ENCODE data around the gene GJE1.
"Not testable (repeated sequence)": the region's sequence is repeated elsewhere in the genome, so short reads cannot be mapped to it uniquely, and the experiment has no call there.

GJE1 gene, protein sequence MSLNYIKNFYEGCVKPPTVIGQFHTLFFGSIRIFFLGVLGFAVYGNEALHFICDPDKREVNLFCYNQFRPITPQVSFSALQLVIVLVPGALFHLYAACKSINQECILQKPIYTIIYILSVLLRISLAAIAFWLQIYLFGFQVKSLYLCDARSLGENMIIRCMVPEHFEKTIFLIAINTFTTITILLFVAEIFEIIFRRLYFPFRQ

DNA sequence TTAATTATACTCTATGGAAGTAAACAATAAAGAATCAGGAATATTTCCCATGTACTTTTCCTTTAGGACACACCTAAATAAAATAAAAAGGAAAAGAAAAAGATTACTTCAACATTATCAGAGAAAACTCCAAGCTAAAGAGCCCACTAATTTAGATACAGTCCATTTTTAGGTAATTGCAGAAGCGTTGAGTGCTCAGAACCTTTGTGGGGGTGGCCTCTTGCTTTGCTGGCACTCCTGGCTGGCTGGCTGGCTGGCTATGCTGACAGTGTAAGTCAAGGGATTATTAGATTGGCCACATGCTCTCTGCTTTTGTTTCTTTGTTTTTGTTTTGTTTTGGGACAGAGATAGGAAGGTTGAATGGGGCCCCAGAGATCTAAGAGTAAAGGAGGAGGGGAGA is at the start of gene GJE1:
GJE1 (plus strand) TSS at position 301 of the 400 bp plus-strand sequence. CDS start 234 bp downstream, outside the sequence.
- no peak for DNase-seq

DNA sequence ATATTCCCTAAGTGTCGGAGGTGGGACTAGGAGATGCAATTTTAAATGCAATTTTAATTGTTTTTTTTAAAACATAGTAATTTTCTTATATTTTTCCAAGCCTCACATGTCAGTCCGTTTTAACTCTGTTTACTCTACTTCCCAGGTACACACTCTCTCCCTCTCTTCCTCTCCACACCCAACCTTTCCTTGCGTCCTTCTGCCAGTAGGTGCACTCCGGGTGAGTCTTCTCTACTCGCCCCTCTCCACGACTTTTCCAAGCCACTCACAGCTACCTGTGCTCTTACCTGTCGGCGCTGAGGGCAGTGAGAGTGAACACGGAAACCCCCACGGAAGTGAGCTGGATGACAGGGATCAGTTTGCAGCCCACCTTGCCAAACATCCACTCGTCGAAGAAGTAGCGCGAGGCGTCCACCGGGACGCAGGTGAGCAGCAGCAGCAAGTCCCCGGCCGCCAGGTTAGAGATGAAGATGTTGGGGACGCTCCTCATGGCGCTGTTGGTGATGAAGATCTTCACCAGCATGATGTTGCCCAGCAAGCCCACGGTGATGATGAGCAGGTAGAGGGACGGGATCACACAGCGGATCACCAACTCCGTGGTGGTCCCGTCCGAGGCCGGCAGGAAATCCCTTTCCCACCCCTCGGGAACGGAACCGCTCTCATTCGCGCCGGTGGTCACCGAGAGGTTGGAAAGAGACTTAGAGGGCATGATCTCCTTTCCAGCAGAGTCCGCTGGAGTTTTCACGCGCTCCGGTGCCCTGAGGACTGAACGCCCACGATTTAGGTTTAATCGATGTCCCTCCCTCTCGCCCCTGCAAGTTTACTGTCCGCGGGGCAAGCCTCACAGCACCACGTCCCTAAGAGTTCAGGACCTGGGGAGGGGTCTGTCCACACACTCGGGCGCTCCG is 44.5 kb upstream of the GJE1 start:
- DNase-seq = no peak

DNA sequence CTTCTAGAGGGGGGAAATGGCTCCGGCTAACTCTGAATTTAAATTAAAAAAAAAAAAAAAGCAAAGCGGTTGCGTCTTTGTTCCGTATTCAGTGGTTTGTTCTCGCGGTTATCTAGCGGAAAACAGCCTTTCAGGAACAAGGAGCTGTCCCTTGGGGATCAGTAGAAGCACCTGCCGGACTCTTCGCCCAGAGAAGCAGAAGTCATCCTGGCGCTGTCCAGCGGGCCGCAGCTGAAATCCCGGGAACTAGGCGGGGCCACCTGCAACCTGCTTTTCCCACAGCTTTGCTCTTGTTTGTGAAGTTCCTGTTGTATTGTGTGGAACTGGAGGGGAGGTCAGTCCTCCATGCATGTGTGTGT is 43.9 kb upstream of the GJE1 start:
- DNase-seq = no peak

DNA sequence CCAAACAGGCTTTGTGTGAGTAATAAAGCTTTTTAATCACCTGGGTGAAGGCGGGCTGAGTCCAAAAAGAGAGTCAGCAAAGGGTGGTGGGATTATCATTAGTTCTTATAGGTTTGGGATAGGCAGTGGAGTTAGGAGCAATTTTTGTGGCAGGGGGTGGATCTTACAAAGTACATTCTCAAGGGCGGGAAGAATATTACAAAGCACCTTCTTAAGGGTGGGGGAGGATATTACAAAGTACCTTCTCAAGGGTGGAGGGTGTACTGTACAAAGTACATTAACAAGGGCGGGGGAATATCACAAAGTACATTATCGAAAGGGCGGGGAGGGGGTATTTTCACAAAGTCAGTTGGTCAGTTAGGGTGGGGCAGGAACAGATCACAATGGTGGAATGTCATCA is 27.9 kb upstream of the GJE1 start:
- DNase-seq = not testable (repeated sequence)

DNA sequence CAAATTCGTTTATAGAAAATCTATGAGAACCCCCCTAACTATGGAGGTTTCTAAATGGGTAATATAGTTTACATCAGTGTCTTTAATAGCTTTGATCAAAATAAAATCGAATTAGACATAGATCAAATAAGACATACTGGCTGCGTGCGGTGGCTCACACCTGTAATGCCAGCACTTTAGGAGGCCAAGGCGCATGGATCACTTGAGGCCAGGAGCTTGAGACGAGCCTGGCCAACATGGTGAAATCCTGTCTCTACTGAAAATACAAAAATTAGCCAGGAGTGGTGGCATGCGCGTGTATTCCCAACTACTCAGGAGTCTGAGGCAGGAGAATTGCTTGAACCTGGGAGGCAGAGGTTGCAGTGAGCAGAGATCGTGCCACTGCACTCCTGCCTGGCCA is 21.9 kb upstream of the GJE1 start:
- not testable (repeated sequence) for DNase-seq

DNA sequence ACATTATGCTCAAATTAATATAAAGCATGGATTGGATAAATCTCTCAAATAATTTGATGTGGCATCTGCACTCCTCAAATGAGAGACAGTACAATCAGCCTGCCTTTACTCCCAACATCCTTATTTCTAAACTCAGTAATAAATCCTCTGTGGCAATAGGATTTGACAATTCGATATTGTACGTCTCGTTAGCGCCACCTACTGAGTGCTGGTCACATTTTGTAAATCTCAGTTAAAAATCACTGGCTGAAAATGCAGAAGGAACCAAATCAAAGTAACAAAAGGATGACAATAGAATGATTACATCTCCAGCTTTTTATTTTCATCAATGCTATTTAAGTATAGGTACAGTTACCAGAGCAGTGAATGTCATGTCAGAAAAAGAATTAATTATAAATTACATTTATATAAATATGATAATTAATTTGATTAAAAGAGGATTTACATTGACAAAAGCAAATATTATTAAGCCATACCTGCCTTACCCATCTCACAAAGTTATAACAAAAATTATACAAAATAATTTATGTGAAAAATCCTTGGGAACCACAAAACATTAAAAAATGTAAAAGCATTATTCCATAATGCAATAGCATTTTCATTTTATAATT is 20.2 kb upstream of the GJE1 start:
- DNase-seq = peak; percentile 80

DNA sequence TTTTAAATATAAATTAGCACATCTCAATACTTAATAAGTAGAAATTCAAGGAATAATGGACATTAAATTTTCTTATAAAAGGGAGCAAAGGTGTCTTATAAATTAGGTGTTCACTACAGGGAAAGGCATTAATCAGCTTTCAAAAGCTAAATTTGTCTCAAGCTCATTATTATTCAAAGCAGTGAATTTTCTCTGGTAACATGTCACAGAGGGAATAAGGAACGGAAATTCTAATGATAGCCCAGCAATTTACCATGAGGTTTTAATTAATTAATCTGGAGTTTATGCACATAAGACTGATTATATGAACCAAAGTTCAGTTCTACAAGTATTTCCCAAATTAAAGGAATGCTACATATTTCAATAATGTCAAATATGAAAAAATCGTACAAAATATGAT is 15.4 kb upstream of the GJE1 start:
- DNase-seq = no peak

DNA sequence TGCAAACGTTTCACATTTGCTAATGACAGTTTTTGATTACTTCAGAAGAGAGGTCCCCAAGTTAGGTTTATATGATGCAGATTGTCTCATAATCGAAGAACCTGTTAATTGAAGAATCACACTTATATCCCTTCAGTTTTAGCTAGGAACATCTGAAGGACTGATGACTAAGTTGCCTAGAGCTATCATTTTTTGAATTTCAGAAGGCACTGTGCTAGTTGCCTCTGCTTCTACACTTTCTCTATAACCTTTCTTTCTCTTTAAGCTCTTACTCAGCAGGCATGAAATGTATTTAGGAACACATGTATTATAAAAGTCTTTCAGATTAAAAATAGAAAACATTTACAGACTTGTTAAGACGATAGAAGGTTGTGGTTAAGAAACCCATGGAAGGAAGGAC is 14.4 kb upstream of the GJE1 start:
- no peak for DNase-seq

DNA sequence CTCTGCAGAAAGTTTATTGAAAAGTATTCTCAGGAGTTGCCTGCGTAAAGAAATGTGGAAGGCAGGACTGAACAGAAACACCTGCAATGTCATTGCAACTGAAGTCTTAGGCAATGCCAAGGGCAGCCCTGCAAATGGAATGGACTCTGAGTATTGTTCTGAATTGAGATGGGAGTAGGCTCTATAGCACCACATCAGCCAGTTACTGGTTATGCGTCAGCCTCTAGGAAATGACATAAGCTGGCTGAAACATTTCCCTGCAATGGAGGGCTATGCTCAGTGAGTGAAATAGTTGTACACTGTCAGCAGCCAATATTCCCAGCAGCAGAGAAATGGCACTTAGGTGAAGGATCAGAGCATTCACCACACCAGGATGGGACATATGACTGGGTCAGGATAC is 13.8 kb upstream of the GJE1 start:
- DNase-seq = no peak

DNA sequence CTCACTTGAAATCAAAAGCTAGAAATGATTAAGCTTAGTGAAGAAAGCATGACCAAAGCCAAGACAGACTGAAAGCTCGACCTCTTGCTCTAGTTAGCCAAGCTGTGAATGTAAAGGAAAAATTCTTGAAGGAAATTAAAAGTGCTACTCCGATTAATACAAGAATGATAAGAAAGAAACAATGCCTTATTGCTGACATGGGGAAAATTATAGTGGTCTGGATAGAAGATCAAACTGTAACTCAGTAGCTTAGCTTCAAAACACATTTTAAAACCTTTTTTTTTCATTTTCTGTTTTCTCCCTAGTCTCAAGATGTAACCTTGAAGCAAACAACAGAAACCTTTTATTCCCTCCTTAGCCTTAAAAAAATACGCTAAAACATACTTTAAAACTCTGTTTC is 11.4 kb upstream of the GJE1 start:
- DNase-seq = no peak

DNA sequence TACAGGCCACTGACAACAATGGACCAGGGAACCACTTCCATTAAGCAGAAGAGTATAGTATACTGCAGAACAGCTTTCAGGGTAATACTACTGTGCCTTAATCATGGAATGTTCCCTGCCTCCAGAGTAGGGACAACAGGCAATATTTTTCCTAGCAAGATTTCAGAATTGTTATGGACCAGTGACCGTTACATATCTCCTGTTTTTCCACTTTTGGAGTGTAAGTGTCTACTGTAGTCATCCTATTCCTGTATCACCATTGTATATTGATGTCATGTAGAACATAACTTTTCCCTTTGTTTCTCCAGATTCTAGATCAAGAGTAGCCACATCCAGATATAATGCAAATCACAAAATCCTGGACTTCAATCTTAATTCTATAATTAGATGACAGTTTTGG is 1.9 kb upstream of the GJE1 start:
- no peak for DNase-seq

DNA sequence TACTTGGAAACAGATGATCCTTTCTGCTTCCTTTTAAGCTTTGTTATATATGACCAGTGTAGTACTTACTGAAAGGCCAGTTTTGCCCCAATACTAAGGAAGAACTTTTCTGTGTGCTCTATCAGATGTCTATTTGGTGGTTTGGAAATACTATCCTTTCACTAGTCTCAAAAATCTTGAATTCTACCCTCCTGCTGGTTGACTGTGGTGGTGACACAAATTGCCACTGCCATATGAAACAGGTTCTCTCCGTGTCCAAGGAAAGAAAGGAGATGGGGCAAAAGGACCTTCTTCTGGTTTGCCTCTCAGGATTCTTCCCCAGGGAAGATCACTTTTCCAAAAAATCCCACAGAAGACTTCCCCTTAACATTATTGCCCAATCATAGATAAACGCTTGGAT is 6.2 kb downstream of the GJE1 start:
- no peak for DNase-seq

DNA sequence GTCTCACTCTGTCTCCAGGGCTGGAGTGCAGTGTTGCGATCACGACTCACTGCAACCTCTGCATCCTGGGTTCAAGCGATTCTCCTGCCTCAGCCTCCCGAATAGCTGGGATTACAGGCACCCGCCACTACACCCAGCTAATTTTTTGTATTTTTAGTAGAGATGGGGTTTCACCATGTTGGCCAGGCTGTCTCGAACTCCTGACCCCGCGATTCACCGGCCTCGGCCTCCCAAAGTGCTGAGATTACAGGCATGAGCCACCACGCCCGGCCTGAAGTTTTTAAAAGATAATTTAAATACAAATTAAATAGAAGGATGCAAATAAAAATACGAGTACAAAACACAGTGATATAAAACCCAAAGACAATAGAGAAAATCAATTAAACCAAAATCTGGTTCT is 8.8 kb downstream of the GJE1 start:
- not testable (repeated sequence) for DNase-seq

DNA sequence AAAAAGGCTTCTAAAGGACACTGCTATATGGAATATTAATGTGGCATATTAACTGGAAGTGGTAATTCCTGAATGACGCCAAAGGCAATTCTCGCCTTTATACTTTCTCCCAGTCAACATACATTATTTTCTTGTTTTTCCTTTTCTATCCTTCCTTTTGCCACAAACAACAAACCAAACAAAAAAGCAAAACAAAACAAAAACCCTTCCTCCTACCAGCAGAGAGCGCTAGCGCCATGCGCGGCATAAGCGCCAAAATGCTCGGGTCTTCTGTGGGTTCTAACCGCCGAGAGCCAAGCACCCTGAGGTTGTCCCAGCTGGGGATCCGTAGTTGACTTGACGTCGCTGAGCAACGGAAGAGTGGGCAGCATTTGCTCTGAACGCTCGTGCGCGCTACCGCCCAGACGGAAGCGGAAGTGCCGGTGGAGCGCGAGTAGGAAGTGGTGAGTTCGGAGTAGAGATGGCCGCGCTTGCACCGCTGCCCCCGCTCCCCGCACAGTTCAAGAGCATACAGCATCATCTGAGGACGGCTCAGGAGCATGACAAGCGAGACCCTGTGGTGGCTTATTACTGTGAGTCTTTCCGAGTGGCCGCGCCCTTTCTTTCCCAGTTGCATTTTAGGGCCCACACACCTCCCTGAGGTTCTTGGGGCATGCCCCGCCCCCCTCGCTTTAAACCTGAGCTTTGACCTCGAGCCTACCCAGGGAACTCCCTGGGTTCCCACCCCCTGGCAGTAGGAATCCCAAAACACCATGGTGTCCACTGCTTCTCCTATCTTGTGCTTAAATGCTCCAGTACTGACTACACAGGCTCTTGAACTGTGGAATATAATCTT is 14.3 kb downstream of the GJE1 start, which contains the start of the genes NMBR and VTA1:
NMBR (minus strand) TSS at position 295 of the 835 bp plus-strand sequence. CDS start 58,464 bp downstream, outside the sequence.
VTA1 (plus strand) TSS at position 436 of the 835 bp plus-strand sequence; CDS start at position 461, 25 bp downstream.
- DNase-seq = peak; percentile 97

DNA sequence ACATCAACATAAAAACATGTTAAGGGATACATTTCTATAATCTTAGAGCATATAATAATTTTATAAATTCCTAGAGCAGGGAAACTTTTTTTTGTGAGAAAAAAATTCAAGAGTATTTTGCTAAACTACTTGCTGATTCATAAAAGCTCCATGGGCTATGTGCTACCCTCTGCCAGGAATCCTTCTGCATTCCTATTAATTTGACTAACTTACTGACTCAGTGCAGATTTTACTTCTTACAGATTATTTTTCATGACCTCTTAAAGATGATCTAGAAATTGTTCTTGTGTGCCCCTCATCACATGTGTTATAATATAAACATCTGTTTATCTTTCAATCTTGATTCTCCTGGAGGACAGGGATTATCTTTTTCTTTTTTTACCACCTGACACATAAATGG is 20.0 kb downstream of the GJE1 start:
- no peak for DNase-seq

DNA sequence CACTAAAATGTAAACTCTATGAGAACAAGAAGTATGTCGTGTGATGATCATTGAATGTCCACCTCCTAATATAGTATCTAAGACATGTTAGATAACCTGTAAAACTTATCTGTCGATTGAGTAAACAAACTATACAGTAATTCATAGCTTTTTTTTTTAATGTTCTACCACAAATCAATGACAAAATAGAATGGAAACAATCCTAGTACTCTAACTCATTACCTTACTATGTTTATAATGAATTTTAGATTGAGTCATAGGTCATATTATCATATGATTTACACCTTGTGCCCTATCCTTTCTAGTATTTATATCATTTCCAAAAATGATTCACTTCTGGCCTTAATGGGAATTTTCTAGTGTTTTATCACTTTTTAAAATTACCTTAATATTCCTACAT is 20.5 kb downstream of the GJE1 start:
- DNase-seq = no peak

DNA sequence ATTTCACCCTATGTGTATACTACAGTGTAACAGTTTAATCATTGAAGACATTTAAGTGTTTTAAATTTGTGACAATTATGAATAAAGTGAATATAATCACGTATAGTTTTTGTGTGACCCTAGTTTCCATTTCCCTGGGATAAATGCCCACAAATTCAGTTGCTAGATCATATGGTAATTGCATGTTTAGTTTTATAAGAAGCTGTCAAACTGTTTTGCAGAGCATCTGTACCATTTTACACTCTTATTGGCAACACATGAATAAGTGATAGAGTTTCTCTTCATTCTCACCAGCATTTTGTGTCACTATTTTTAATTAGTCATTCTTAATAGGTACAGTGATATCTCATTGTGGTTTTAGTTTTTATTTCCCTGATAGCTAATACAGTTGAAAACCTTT is 21.6 kb downstream of the GJE1 start:
- DNase-seq = no peak

DNA sequence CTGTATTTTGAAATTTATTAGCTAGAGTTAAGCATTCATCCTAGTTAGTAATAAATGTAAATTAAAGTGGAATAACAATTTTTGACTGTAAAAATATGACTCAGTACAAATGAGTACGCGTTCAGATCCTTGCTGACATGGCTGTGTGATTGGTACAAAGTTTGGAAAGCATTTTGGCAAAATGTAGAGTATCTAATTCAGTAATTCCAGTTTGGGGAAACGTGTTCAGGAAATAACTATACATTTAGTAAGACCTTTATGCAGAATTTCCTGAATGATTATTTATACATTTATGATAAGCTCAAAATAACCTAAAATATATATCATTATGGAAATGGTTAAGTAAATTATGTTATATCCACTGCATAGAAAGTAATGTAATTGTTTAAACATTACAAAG is 22.4 kb downstream of the GJE1 start:
- DNase-seq = no peak

DNA sequence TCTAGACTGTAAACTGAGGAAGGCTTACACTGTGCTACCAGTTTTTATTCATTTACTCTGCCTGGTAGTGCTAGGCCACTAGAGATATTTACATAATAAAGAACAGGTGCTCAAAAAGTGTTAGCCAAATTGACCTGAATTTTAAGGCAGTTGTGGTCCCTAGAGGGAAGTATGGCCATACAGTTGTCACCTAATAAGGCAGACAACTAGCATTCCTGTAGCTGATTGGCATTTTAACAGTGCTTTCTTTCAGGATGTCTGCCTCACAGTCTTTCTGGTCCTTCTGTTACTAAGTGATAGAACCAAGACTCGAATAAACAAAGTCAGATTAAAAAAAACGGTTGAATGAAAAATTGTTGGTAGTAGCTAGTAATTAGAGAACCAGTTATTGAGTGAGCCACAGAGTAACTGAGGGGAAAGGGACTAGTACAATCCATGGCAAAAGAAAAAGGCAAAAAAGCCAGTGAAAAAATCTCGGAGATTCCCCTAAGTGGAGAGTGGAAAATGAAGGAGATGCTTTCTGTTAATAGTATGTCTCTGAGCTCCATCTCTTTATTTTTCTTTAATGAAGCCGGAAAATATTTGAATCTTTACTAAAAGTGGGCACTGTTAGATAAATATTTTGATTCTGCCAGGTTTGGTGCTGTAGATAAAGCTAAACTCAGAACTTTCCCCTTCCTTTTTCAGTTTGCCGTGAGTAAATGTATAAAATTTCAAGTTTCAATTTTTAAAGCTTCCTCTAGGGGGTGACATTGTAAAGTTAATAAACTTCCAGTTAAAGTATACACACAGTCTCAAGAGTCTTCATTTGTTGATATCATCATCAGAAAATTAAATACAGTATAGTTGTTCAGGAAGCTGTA is 23.4 kb downstream of the GJE1 start:
- DNase-seq = no peak

DNA sequence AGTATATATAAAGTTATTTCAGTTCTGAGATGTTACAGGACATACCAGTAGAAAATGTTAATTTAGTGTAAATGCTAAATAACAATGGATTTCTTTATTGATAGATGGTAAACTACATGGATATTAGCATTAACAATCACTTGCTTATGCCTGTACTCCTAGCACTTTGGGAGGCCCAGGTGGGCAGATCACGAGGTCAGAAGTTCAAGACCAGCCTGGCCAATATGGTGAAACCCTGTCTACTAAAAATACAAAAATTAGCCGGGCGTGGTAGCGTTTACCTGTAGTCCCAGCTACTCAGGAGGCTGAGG is 24.0 kb downstream of the GJE1 start:
- not testable (repeated sequence) for DNase-seq

DNA sequence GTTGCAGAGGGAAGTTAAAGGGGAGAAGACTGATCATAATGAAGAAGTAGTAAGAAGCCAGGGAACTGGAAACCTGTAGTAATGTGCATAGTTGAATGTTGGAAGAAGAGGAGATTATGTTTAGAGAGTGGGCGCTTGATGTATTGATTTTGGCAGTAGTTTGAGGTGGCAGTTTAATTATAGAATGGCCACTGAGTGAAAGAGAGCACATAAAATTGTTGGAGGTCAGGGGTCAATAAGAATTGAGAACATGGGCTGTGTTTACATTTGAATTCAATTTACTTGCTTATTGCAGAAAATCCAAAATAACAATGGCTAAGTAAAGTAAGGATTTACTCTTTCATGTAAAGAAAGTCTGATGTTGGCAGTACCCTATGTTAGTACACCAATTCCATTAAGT is 30.1 kb downstream of the GJE1 start:
- no peak for DNase-seq

DNA sequence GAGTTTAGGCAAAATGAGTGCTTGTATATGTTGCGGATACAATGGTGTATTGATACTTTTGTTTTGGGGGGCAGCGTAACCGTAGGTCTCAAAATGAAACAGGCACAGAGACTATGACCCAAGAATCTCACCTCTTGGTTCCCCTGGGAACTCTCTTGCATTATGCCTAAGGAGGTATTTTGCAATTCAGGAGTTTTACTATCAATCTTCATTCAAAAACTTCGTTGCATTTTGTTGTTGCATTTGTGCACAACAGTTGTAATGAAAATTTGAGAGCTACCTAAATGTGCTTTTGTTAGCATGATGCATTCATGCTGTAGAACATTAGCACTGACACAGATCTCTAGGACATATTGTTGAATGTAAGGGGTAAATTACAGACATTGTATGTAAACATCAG is 32.5 kb downstream of the GJE1 start:
- DNase-seq = no peak
